ENCODE results near the gene GFPT2.

- TF ChIP-seq CTCF (IDR thresholded peaks at IDR 0.05) (no peak), POLR2A (IDR thresholded peaks at IDR 0.05) (no peak)
Observed at GRCh38 chr5:180303226-180304015, 49.7 kb downstream of the GFPT2 start.

All from sigmoid colon (tissue), 3 donors.